Activated CD4-positive, alpha-beta T cell treated with anti-CD3 and anti-CD28 coated beads for 36 hours (primary cell): Measurements from ENCODE around the gene GAPDHS. TPM values are rescaled to one million over a fixed set of nuclear protein-coding genes. Genes with fewer than 3 reads are reported as not detected.

Experiments used
- ATAC-seq: fragments of 200-7000 bp; cut with Tn5 transposase; one replicate; pipeline ENCODE4 v1.10.0; 2021; ENCODE audit warnings: mild to moderate bottlenecking, moderate library complexity
- CTCF ChIA-PET: fragments of 350-600 bp; sonication (Branson Sonifier 250); formaldehyde crosslinking; loops from one replicate; lab custom pipeline; 2021; ENCODE audit warnings: antibody characterized with exemption; lab: Charles Lee
- POLR2A ChIA-PET: fragments of 350-600 bp; sonication (Branson Sonifier 250); formaldehyde crosslinking; loops from one replicate; lab custom pipeline; 2021; ENCODE audit warnings: antibody characterized with exemption, inconsistent platforms; lab: Charles Lee
- DNase-seq: peaks from one replicate; pipeline ENCODE4 v3.0.0-alpha.2; 2020
- H3K27ac Mint-ChIP-seq: one replicate; pipeline ENCODE4 v1.8.0; 2021; ENCODE audit warnings: mixed read lengths
- H3K27me3 Mint-ChIP-seq: one replicate; pipeline ENCODE4 v1.8.0; 2021; ENCODE audit warnings: mixed read lengths
- H3K36me3 Mint-ChIP-seq: one replicate; pipeline ENCODE4 v1.8.0; 2021; ENCODE audit warnings: low read depth, mixed read lengths
- H3K4me1 Mint-ChIP-seq: one replicate; pipeline ENCODE4 v1.8.0; 2021; ENCODE audit warnings: mixed read lengths
- H3K4me3 Mint-ChIP-seq: one replicate; pipeline ENCODE4 v1.8.0; 2021; ENCODE audit warnings: mild to moderate bottlenecking, moderate library complexity, mixed read lengths
- H3K9me3 Mint-ChIP-seq: one replicate; pipeline ENCODE4 v1.8.0; 2021; ENCODE audit warnings: low read depth, mixed read lengths
- intact Hi-C, 2 experiments: fragments of 100-400 bp; cut with DNase I in 1 of 2; cut with micrococcal nuclease in 1 of 2; formaldehyde crosslinking; loops; one replicate each; pipeline versions ENCODE4 v1.14.2 to v1.15.1; 2022 to 2024; cut with DNase I, micrococcal nuclease
- total RNA-seq, 2 experiments: library from RNA; stranded (reverse); gene quantifications; one replicate each; pipeline ENCODE4 v1.2.3, GENCODE V29; 2021

Gene GAPDHS
- total RNA-seq, 2 experiments from 2014 or later, result not detected

GRCh38 chr19:35524181-35524837 is 8.9 kb upstream of the GAPDHS start:
- no peaks in the 10 kb centered on the region for H3K4me1 Mint-ChIP-seq

GRCh38 chr19:35525873-35526272 is 7.4 kb upstream of the GAPDHS start:
- H3K36me3 Mint-ChIP-seq, result no peaks in the 10 kb centered on the region

More at GRCh38 chr19:35524181-35524837, 8.9 kb upstream of the GAPDHS start:
- Mint-ChIP-seq H3K36me3 (no peaks in the 10 kb centered on the region), H3K27ac (no peak overlapping the region), H3K4me3 (no peak overlapping the region), H3K27me3 (peaks cover 16% of the 10 kb centered on the region), H3K9me3 (no peaks in the 10 kb centered on the region)
- ChIA-PET CTCF (no interaction called here), POLR2A (no interaction called here)
- intact Hi-C loops, result no loop called here
- ATAC-seq, result no peak
- no peak for DNase-seq

GRCh38 chr19:35528218-35529038 is 4.8 kb upstream of the GAPDHS start, which contains the start of gene SBSN:
SBSN (minus strand) TSS chr19:35528311; CDS start chr19:35528281, 30 bp downstream.
- H3K4me1 Mint-ChIP-seq, result peaks cover 4% of the 10 kb centered on the region

More at GRCh38 chr19:35525873-35526272, 7.4 kb upstream of the GAPDHS start:
- no peak overlapping the region for H3K27ac Mint-ChIP-seq
- intact Hi-C loops, result no loop called here
- ATAC-seq (no peak), DNase-seq (no peak)
- H3K4me1 Mint-ChIP-seq, result no peaks in the 10 kb centered on the region
- peaks cover 21% of the 10 kb centered on the region for H3K27me3 Mint-ChIP-seq
- ChIA-PET POLR2A (no interaction called here), CTCF (interaction anchor here (1.2 kb wide), 1 partner anchor 15 kb away, joined by 3 read pairs; no protein-coding TSS in a partner anchor)
- H3K9me3 Mint-ChIP-seq, result no peaks in the 10 kb centered on the region
- H3K4me3 Mint-ChIP-seq, result no peak overlapping the region

GRCh38 chr19:35529241-35530218 is 3.7 kb upstream of the GAPDHS start:
- Mint-ChIP-seq H3K9me3 (no peaks in the 10 kb centered on the region), H3K4me3 (no peak overlapping the region), H3K27me3 (peaks cover 33% of the 10 kb centered on the region), H3K4me1 (peaks cover 10% of the 10 kb centered on the region), H3K27ac (no peak overlapping the region), H3K36me3 (no peaks in the 10 kb centered on the region)
- POLR2A ChIA-PET, result no interaction called here
- CTCF ChIA-PET, result interaction anchor here (0.8 to 0.9 kb wide), 2 partner anchors 15 to 37 kb away, joined by 3 to 4 read pairs; no protein-coding TSS in a partner anchor
- intact Hi-C loops, result no loop called here
- DNase-seq (no peak), ATAC-seq (no peak)

More at GRCh38 chr19:35528218-35529038, 4.8 kb upstream of the GAPDHS start, which contains the start of gene SBSN:
- CTCF ChIA-PET, result no interaction called here
- Mint-ChIP-seq H3K4me3 (no peak within 1 kb of the TSS), H3K27me3 (peaks cover 32% of the 10 kb centered on the region), H3K9me3 (no peaks in the 10 kb centered on the region), H3K27ac (no peak within 1 kb of the TSS), H3K36me3 (no peaks in the 10 kb centered on the region)
- DNase-seq, result no peak
- intact Hi-C loops, result no loop called here
- POLR2A ChIA-PET, result no interaction called here
- ATAC-seq, result no peak

- Mint-ChIP-seq H3K27ac (no peak overlapping the region), H3K4me3 (no peak overlapping the region), H3K4me1 (peaks cover 10% of the 10 kb centered on the region), H3K36me3 (no peaks in the 10 kb centered on the region), H3K9me3 (no peaks in the 10 kb centered on the region), H3K27me3 (peaks cover 35% of the 10 kb centered on the region)
- intact Hi-C loops, result no loop called here
- no peak for DNase-seq
- ATAC-seq, result no peak
- ChIA-PET POLR2A (no interaction called here), CTCF (no interaction called here)
Measured at GRCh38 chr19:35531291-35531690, 2.0 kb upstream of the GAPDHS start.

- no peaks in the 10 kb centered on the region for H3K9me3 Mint-ChIP-seq
- H3K4me1 Mint-ChIP-seq, result peaks cover 10% of the 10 kb centered on the region
- peak overlapping the region; percentile 46 for H3K4me3 Mint-ChIP-seq
- CTCF ChIA-PET, result interaction anchor here (1.0 kb wide), 1 partner anchor 15 kb away, joined by 3 read pairs; no protein-coding TSS in a partner anchor
- H3K27ac Mint-ChIP-seq, result peak overlapping the region; percentile 31
- peaks cover 24% of the 10 kb centered on the region for H3K27me3 Mint-ChIP-seq
- ATAC-seq (peak; percentile 86), DNase-seq (peak; percentile 67)
- POLR2A ChIA-PET, result no interaction called here
- intact Hi-C loops, result no loop called here
- no peaks in the 10 kb centered on the region for H3K36me3 Mint-ChIP-seq
Measured at GRCh38 chr19:35533822-35534392, 651 bp downstream of the GAPDHS start.

- intact Hi-C loops, result no loop called here
- POLR2A ChIA-PET, result no interaction called here
- H3K9me3 Mint-ChIP-seq, result no peaks in the 10 kb centered on the region
Measured at GRCh38 chr19:35534803-35535480, 1.7 kb downstream of the GAPDHS start.

GRCh38 chr19:35539314-35539713 is 6.1 kb downstream of the GAPDHS start:
- Mint-ChIP-seq H3K4me1 (peaks cover 4% of the 10 kb centered on the region), H3K9me3 (no peaks in the 10 kb centered on the region), H3K27ac (no peak overlapping the region), H3K27me3 (peaks cover 2% of the 10 kb centered on the region), H3K36me3 (peaks cover 7% of the 10 kb centered on the region), H3K4me3 (no peak overlapping the region)
- CTCF ChIA-PET, result no interaction called here
- DNase-seq (no peak), ATAC-seq (no peak)
- POLR2A ChIA-PET, result no interaction called here
- intact Hi-C loops, result no loop called here

More at GRCh38 chr19:35534803-35535480, 1.7 kb downstream of the GAPDHS start:
- Mint-ChIP-seq H3K4me1 (peaks cover 10% of the 10 kb centered on the region), H3K36me3 (no peaks in the 10 kb centered on the region), H3K27me3 (peaks cover 19% of the 10 kb centered on the region), H3K4me3 (no peak overlapping the region), H3K27ac (no peak overlapping the region)
- CTCF ChIA-PET, result interaction anchor here (0.8 to 1.0 kb wide), 2 partner anchors 25 to 465 kb away, joined by 4 to 6 read pairs; no protein-coding TSS in a partner anchor
- DNase-seq (no peak), ATAC-seq (no peak)

- Mint-ChIP-seq H3K9me3 (no peaks in the 10 kb centered on the region), H3K4me1 (peaks cover 8% of the 10 kb centered on the region), H3K4me3 (no peak overlapping the region), H3K27me3 (peaks cover under 1% of the 10 kb centered on the region), H3K36me3 (peaks cover 9% of the 10 kb centered on the region), H3K27ac (no peak overlapping the region)
- POLR2A ChIA-PET, result interaction anchor here (0.7 kb wide), 1 partner anchor 59 kb away, joined by 3 read pairs; no protein-coding TSS in a partner anchor
- DNase-seq (no peak), ATAC-seq (no peak)
- intact Hi-C loops, result no loop called here
- CTCF ChIA-PET, result no interaction called here
Measured at GRCh38 chr19:35539850-35540249, 6.6 kb downstream of the GAPDHS start.

GRCh38 chr19:35540356-35540927 is 7.2 kb downstream of the GAPDHS start:
- CTCF ChIA-PET, result no interaction called here
- no peaks in the 10 kb centered on the region for H3K27me3 Mint-ChIP-seq
- no peaks in the 10 kb centered on the region for H3K9me3 Mint-ChIP-seq
- DNase-seq (no peak), ATAC-seq (no peak)
- peaks cover 9% of the 10 kb centered on the region for H3K4me1 Mint-ChIP-seq
- intact Hi-C loops, result no loop called here
- H3K36me3 Mint-ChIP-seq, result peaks cover 11% of the 10 kb centered on the region
- H3K4me3 Mint-ChIP-seq, result no peak overlapping the region
- H3K27ac Mint-ChIP-seq, result no peak overlapping the region
- POLR2A ChIA-PET, result interaction anchor here (0.7 kb wide), 1 partner anchor 59 kb away, joined by 3 read pairs; no protein-coding TSS in a partner anchor
